ENCODE data around the gene PRDM15. TPM values are rescaled to one million over a fixed set of nuclear protein-coding genes. Genes with fewer than 3 reads are reported as not detected.

The PRDM15 gene
- total and polyA plus RNA-seq, 4 donors: 1.2 to 5.7 (median 2.1) TPM

DNA sequence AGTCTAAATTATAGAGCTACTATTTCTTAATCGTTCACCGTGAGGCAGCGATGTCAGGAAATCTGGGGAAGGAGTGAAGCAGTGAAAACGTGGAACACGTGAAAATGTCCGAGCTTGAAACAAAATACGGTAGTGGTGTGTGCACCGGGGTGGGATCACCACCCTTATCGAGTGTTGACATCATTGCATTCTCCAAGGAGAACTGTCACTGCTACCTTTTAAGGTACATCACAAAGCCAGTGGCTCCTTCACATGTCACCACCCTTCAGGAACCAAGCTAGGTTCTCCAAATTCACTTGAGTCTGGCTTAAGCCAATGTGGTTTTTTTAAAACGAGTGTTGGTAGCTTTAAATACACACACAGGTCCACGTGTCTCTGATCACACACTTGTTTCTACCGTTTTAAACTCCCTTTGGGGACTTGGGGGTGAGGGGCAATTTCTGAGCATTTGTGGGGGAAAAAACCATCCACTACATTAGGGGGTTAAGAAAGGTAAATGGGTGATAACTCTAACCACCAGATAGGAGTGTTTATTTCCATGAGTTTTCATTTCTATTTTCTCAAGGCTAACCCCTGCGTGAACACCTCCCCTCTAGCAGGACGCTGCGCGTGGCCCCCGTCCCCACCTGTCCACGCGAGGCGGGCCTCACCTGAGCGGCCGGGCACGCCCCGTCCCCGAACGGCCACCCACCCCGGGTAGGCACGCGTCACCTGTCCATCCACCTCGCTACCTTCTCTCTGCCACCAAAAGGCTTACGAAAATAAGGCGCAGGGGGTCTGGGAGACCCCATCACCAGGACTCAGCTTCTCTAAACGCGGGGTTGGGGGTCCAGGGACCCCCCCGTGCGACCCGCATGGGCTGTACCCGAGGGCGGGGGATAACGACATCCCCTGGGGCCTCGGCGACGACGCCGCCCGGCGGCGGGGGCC, 978 bp downstream of the PRDM15 start:
- peak overlapping the region; percentile 23 to 26 for H3K9ac ChIP-seq (ENCODE audit: low read depth in 1 of 2, low read length in 2 of 2)
- no peak for TF ChIP-seq FOXA2 (IDR thresholded peaks at IDR 0.05)
- no peak for TF ChIP-seq FOXA1 (IDR thresholded peaks at IDR 0.05)
- no peak for TF ChIP-seq TAF1 (conservative IDR thresholded peaks at IDR 0.05)
- TF ChIP-seq SP1 (IDR thresholded peaks at IDR 0.05): no peak
- TF ChIP-seq, protein P1, sequence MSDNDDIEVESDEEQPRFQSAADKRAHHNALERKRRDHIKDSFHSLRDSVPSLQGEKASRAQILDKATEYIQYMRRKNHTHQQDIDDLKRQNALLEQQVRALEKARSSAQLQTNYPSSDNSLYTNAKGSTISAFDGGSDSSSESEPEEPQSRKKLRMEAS (IDR thresholded peaks at IDR 0.05): no peak
- TF ChIP-seq EGR1 (IDR thresholded peaks at IDR 0.05; ENCODE audit: low read depth in 2 of 2): no peak
- TF ChIP-seq, protein P2, sequence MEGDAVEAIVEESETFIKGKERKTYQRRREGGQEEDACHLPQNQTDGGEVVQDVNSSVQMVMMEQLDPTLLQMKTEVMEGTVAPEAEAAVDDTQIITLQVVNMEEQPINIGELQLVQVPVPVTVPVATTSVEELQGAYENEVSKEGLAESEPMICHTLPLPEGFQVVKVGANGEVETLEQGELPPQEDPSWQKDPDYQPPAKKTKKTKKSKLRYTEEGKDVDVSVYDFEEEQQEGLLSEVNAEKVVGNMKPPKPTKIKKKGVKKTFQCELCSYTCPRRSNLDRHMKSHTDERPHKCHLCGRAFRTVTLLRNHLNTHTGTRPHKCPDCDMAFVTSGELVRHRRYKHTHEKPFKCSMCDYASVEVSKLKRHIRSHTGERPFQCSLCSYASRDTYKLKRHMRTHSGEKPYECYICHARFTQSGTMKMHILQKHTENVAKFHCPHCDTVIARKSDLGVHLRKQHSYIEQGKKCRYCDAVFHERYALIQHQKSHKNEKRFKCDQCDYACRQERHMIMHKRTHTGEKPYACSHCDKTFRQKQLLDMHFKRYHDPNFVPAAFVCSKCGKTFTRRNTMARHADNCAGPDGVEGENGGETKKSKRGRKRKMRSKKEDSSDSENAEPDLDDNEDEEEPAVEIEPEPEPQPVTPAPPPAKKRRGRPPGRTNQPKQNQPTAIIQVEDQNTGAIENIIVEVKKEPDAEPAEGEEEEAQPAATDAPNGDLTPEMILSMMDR (IDR thresholded peaks at IDR 0.05; ENCODE audit: low read depth, low read length, missing input control): no peak
- TF ChIP-seq, protein P3, sequence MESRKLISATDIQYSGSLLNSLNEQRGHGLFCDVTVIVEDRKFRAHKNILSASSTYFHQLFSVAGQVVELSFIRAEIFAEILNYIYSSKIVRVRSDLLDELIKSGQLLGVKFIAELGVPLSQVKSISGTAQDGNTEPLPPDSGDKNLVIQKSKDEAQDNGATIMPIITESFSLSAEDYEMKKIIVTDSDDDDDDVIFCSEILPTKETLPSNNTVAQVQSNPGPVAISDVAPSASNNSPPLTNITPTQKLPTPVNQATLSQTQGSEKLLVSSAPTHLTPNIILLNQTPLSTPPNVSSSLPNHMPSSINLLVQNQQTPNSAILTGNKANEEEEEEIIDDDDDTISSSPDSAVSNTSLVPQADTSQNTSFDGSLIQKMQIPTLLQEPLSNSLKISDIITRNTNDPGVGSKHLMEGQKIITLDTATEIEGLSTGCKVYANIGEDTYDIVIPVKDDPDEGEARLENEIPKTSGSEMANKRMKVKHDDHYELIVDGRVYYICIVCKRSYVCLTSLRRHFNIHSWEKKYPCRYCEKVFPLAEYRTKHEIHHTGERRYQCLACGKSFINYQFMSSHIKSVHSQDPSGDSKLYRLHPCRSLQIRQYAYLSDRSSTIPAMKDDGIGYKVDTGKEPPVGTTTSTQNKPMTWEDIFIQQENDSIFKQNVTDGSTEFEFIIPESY (IDR thresholded peaks at IDR 0.05): no peak
- no peak for TF ChIP-seq HNF4G (IDR thresholded peaks at IDR 0.05)
- DNase-seq (ENCODE audit: low spot score): peak; percentile 37
- H3K27ac ChIP-seq (ENCODE audit: low read depth in 1 of 2, low read length in 2 of 2): no peak overlapping the region
- 8% methylated on average over 48 of the region's 48 CpGs for WGBS
- peak overlapping the region; percentile 67 to 97 (median 80) for H3K4me3 ChIP-seq (ENCODE audit: low read depth in 1 of 3, low read length in 3 of 3)
- no peaks in the 10 kb centered on the region for H3K9me3 ChIP-seq (ENCODE audit: control insufficient read depth in 4 of 4, low read length in 3 of 4)
- peaks cover 0 to 1% (median 0%) of the 10 kb centered on the region in 4 donors for H3K36me3 ChIP-seq (ENCODE audit: control insufficient read depth in 4 of 4, insufficient read depth in 3 of 4, low read depth in 1 of 4, low read length in 3 of 4)
- no peaks in the 10 kb centered on the region for H3K27me3 ChIP-seq (ENCODE audit: control insufficient read depth in 4 of 4, insufficient read depth in 4 of 4, low read length in 3 of 4)
- peaks cover 2 to 13% (median 6%) of the 10 kb centered on the region in 4 donors for H3K4me1 ChIP-seq (ENCODE audit: control insufficient read depth in 4 of 4, insufficient read depth in 4 of 4, low read length in 3 of 4)

DNA sequence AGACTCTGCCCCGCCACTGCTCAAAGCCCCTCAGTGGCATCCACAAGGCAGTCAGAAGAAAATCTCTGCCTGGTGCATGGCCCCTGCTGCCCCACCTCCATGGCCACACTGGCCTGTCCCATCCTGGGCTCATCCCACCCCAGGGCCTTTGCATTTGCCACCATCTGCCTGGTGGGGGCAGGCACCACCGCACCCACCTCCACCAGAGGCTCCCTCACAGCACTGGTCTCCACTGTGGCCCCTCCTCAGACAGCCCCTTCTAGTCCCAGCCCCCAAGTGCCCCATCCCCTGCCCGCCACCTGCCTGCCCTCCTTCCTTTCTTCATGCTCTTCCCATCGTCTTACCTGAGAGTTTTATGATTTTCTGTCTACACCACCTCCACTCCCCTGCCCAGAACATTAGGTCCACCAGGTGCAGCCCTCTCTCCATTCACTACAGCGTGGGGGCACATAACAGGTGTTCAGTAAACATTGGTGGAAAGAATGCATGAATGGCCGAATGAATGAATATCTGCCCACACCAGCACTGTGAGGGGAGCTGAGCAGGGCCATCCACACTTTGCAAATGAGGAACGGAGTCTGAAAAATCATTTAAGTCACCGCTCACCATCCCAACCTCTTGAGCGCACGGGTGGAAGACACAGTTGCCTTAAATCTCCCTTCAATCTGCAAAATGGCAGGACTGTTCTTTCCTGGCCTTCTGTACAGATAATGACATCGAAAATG, 2.1 kb downstream of the PRDM15 start:
- peaks cover 2 to 13% (median 6%) of the 10 kb centered on the region in 4 donors for H3K4me1 ChIP-seq (ENCODE audit: control insufficient read depth in 4 of 4, insufficient read depth in 4 of 4, low read length in 3 of 4)
- H3K4me3 ChIP-seq (ENCODE audit: low read depth in 1 of 3, low read length in 3 of 3): no peak overlapping the region
- H3K9ac ChIP-seq (ENCODE audit: low read depth in 1 of 2, low read length in 2 of 2): no peak overlapping the region
- H3K9me3 ChIP-seq (ENCODE audit: control insufficient read depth in 4 of 4, low read length in 3 of 4): no peaks in the 10 kb centered on the region
- H3K27ac ChIP-seq (ENCODE audit: low read depth in 1 of 2, low read length in 2 of 2): no peak overlapping the region
- DNase-seq (ENCODE audit: low spot score): no peak
- WGBS: 95% methylated on average over 11 of the region's 11 CpGs
- H3K36me3 ChIP-seq (ENCODE audit: control insufficient read depth in 4 of 4, insufficient read depth in 3 of 4, low read depth in 1 of 4, low read length in 3 of 4): peaks cover 0 to 1% (median 0%) of the 10 kb centered on the region in 4 donors
- no peaks in the 10 kb centered on the region for H3K27me3 ChIP-seq (ENCODE audit: control insufficient read depth in 4 of 4, insufficient read depth in 4 of 4, low read length in 3 of 4)
- no peak for TF ChIP-seq FOXA2 (IDR thresholded peaks at IDR 0.05)
- TF ChIP-seq, protein P3 (IDR thresholded peaks at IDR 0.05): no peak
- TF ChIP-seq RAD21 (IDR thresholded peaks at IDR 0.05): no peak
- no peak for TF ChIP-seq RXRA (IDR thresholded peaks at IDR 0.05)
- TF ChIP-seq, protein P4, sequence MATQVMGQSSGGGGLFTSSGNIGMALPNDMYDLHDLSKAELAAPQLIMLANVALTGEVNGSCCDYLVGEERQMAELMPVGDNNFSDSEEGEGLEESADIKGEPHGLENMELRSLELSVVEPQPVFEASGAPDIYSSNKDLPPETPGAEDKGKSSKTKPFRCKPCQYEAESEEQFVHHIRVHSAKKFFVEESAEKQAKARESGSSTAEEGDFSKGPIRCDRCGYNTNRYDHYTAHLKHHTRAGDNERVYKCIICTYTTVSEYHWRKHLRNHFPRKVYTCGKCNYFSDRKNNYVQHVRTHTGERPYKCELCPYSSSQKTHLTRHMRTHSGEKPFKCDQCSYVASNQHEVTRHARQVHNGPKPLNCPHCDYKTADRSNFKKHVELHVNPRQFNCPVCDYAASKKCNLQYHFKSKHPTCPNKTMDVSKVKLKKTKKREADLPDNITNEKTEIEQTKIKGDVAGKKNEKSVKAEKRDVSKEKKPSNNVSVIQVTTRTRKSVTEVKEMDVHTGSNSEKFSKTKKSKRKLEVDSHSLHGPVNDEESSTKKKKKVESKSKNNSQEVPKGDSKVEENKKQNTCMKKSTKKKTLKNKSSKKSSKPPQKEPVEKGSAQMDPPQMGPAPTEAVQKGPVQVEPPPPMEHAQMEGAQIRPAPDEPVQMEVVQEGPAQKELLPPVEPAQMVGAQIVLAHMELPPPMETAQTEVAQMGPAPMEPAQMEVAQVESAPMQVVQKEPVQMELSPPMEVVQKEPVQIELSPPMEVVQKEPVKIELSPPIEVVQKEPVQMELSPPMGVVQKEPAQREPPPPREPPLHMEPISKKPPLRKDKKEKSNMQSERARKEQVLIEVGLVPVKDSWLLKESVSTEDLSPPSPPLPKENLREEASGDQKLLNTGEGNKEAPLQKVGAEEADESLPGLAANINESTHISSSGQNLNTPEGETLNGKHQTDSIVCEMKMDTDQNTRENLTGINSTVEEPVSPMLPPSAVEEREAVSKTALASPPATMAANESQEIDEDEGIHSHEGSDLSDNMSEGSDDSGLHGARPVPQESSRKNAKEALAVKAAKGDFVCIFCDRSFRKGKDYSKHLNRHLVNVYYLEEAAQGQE (IDR thresholded peaks at IDR 0.05): no peak
- no peak for TF ChIP-seq FOXA1 (IDR thresholded peaks at IDR 0.05)
- TF ChIP-seq NR2F2 (IDR thresholded peaks at IDR 0.05): no peak
- TF ChIP-seq, protein P5, sequence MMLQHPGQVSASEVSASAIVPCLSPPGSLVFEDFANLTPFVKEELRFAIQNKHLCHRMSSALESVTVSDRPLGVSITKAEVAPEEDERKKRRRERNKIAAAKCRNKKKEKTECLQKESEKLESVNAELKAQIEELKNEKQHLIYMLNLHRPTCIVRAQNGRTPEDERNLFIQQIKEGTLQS (IDR thresholded peaks at IDR 0.05): no peak
- TF ChIP-seq, protein P1 (IDR thresholded peaks at IDR 0.05): no peak
- TF ChIP-seq YY1 (IDR thresholded peaks at IDR 0.05): no peak
- no peak for TF ChIP-seq EGR1 (IDR thresholded peaks at IDR 0.05; ENCODE audit: low read depth in 2 of 2)
- no peak for TF ChIP-seq HNF4A (conservative IDR thresholded peaks at IDR 0.05)

All from liver (tissue), 9 donors.